ENCODE results near the gene COPE.

COPE gene

GRCh38 chr19:18881491-18881890 lies 37.7 kb downstream of the COPE start:
- no peak for DNase-seq (ENCODE audit: insufficient read length)
- FAIRE-seq = no peak
- TF ChIP-seq POLR2A (IDR thresholded peaks at IDR 0.05; ENCODE audit: low read depth, low read length) (no peak), POLR2AphosphoS5 (IDR thresholded peaks at IDR 0.05; ENCODE audit: low read depth, low read length) (no peak)

GRCh38 chr19:18879579-18880373 lies 39.4 kb downstream of the COPE start:
- no peak for DNase-seq (ENCODE audit: insufficient read length)
- peak; percentile 17 for FAIRE-seq
- TF ChIP-seq TAF1 (IDR thresholded peaks at IDR 0.05; ENCODE audit: borderline replicate concordance, low read depth, low read length) (no peak), POLR2A (IDR thresholded peaks at IDR 0.05; ENCODE audit: low read depth, low read length) (no peak), POLR2AphosphoS5 (IDR thresholded peaks at IDR 0.05; ENCODE audit: low read depth, low read length) (no peak)

DNA sequence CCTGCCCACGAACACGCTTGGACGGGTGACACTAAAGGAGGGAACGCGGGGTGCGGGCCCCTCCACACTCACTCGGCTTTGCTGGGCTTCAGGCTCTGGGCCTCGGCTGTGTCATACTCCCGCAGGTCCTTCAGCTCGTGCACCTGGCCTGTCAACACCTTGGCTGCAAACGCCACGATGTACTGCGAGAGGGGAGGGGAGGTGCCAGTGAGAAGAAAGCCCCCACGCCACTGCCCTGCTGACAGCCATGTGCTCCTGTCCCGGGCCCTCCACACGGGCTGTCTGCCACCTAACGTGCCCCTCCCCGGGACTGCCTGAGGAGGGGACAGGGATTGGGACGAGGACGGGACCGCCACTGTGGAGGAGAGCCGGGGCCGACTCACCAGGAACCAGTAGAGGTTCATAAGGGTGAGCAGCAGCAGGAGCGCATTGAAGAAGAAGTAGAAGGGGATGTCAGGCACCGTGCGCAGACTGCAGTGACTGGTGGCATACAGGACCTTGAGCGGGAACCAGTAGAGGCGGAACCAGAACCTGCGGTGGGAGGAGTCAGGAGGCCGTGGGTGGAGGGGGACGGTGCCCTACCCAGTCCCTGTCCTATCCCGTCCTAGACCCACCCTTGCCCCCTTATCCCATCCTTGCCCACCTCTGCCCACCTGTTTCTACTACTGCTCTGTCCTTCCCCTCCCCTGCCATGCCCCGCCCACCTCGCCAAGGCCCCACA lies 40.2 kb downstream of the COPE start:
- FAIRE-seq (no peak), DNase-seq (ENCODE audit: insufficient read length) (no peak)
- no peak for TF ChIP-seq POLR2AphosphoS5 (IDR thresholded peaks at IDR 0.05; ENCODE audit: low read depth, low read length)
- no peak for TF ChIP-seq POLR2A (IDR thresholded peaks at IDR 0.05; ENCODE audit: low read depth, low read length)
- no peak for TF ChIP-seq TAF1 (IDR thresholded peaks at IDR 0.05; ENCODE audit: borderline replicate concordance, low read depth, low read length)

DNA sequence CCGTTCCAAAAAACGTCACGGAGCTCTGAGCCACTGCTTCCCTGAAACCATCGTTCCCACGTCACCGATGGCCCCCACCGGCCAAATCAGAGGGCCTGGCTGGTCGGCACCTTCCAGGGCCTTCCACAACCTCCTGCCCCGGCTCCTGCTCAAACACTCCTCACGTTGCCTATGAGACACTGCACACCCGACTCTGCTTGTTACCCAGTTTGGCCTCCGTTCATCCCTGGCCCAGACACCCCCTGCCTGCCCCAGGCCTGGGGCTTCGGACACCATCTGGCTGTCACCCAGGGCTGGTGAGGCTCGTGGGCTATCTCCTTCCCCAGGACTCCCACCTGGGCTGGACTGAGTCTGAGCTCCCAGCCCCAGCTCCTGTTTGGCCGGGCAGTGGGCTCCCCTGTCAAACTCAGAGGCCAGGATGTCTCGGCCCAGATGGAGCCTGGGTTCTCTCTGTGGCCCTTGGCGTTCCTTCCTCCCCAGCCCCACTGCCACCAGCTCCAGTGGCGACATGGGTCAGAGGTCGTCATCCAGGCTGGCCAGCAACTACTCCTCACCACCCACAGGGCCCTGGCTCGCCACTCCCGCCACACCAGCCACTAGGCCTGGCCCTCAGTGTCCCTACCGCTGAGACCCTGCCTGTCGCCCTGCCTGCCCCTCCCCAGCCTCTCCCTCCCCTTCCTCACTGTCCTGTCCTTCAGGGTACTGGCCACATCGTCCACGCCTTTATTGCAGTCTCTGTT lies 41.0 kb downstream of the COPE start:
- no peak for FAIRE-seq
- TF ChIP-seq TAF1 (IDR thresholded peaks at IDR 0.05; ENCODE audit: borderline replicate concordance, low read depth, low read length) (no peak), POLR2AphosphoS5 (IDR thresholded peaks at IDR 0.05; ENCODE audit: low read depth, low read length) (no peak), POLR2A (IDR thresholded peaks at IDR 0.05; ENCODE audit: low read depth, low read length) (no peak)
- DNase-seq (ENCODE audit: insufficient read length) = no peak

DNA sequence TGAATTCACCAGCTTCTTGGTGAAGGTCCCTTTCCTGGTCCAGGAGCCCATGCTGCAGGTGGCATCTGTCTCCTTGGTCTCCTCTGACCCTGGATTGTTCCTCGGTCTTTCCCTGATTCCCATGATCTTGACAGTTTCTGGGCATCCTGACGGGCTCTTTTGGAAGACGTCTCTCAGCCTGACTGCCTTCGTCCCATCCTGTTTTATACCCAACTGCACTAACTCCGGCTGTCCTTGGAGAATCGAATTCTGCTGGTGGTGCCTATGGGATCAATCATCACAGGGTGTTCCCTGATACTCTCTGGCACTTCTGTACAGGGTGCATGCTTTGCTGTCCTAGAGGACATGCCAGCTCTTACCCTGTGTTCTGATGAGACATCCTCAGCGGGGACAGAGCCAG lies 42.3 kb downstream of the COPE start:
- DNase-seq (ENCODE audit: insufficient read length) = no peak
- TF ChIP-seq POLR2AphosphoS5 (IDR thresholded peaks at IDR 0.05; ENCODE audit: low read depth, low read length) (no peak), POLR2A (IDR thresholded peaks at IDR 0.05; ENCODE audit: low read depth, low read length) (no peak), TAF1 (IDR thresholded peaks at IDR 0.05; ENCODE audit: borderline replicate concordance, low read depth, low read length) (no peak)
- FAIRE-seq = no peak

GRCh38 chr19:18875726-18876125 lies 43.5 kb downstream of the COPE start:
- no peak for TF ChIP-seq POLR2A (IDR thresholded peaks at IDR 0.05; ENCODE audit: low read depth, low read length)
- TF ChIP-seq TAF1 (IDR thresholded peaks at IDR 0.05; ENCODE audit: borderline replicate concordance, low read depth, low read length) = no peak
- TF ChIP-seq POLR2AphosphoS5 (IDR thresholded peaks at IDR 0.05; ENCODE audit: low read depth, low read length) = no peak
- DNase-seq (ENCODE audit: insufficient read length) (no peak), FAIRE-seq (no peak)

GRCh38 chr19:18871543-18871942 lies 47.6 kb downstream of the COPE start:
- DNase-seq (ENCODE audit: insufficient read length) (no peak), FAIRE-seq (no peak)
- TF ChIP-seq POLR2AphosphoS5 (IDR thresholded peaks at IDR 0.05; ENCODE audit: low read depth, low read length) (no peak), TAF1 (IDR thresholded peaks at IDR 0.05; ENCODE audit: borderline replicate concordance, low read depth, low read length) (no peak), POLR2A (IDR thresholded peaks at IDR 0.05; ENCODE audit: low read depth, low read length) (no peak)

- DNase-seq (ENCODE audit: insufficient read length) (no peak), FAIRE-seq (no peak)
- TF ChIP-seq TAF1 (IDR thresholded peaks at IDR 0.05; ENCODE audit: borderline replicate concordance, low read depth, low read length) (no peak), POLR2AphosphoS5 (IDR thresholded peaks at IDR 0.05; ENCODE audit: low read depth, low read length) (no peak), POLR2A (IDR thresholded peaks at IDR 0.05; ENCODE audit: low read depth, low read length) (no peak)
Measured at GRCh38 chr19:18870531-18871172, 48.5 kb downstream of the COPE start.

DNA sequence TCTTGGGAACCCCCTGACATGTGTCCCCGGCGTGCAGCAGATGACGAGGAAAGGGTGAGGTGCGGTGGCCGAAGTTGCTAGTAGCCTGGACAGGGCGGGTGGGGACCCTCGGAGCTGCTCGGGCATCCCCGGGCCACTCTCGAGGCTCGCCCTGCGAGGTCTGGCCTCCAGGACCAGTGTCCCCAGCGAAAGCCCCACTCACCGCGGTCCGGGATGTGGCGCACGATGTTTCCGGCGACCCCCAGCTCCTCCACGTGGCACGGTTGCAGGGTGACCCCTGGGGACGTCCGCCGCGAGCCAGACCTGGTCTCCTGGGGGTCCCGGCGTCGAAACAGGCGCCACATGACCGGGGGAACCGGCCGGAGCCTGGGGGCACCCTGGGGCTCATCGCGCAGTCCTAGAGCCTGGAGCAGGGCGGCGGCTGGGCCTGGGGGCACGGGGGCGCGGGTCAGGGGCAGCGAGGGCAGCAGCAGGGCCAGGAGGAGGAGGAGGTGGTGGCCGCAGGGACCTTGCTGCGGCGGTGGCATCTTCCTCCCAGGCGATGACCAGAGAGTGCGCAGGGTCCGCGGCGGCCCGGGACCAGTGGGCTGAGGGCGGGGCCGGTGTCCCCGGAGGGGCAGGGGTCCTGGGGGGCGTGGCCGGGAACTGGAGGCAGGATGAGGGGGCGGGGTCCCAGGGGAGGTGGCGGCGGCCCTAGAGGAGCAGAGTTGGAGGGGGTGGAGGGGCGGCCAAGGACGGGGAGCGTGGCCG lies 49.2 kb downstream of the COPE start:
- no peak for FAIRE-seq
- DNase-seq (ENCODE audit: insufficient read length) = no peak
- no peak for TF ChIP-seq POLR2A (IDR thresholded peaks at IDR 0.05; ENCODE audit: low read depth, low read length)
- no peak for TF ChIP-seq TAF1 (IDR thresholded peaks at IDR 0.05; ENCODE audit: borderline replicate concordance, low read depth, low read length)
- TF ChIP-seq POLR2AphosphoS5 (IDR thresholded peaks at IDR 0.05; ENCODE audit: low read depth, low read length) = no peak

- TF ChIP-seq POLR2A (IDR thresholded peaks at IDR 0.05; ENCODE audit: low read depth, low read length) (no peak), TAF1 (IDR thresholded peaks at IDR 0.05; ENCODE audit: borderline replicate concordance, low read depth, low read length) (no peak), POLR2AphosphoS5 (IDR thresholded peaks at IDR 0.05; ENCODE audit: low read depth, low read length) (no peak)
- DNase-seq (ENCODE audit: insufficient read length) (no peak), FAIRE-seq (no peak)
Measured at GRCh38 chr19:18869023-18869618, 50.1 kb downstream of the COPE start.

All from GM12892 (cell line).